ENCODE measurements around the gene ZBTB40.

DNA sequence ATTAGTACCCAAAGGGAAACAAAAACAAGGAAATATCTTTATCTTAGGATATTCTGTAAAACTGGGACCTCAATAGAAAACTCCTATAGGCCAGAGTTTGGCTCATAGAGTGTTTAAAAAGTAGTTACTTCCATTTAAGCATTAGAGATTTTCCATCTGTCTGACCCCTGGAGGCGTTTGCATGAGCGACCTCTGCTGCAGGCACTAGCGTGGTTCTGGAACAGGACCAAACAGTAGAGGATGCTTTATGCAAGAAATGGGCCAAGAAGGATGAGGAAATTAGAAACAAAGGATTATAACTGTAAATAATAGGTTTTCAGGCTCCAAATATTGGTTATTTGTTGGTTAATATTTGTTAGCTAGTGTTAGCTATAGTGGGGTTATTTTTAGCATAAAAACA lies 5.7 kb downstream of the ZBTB40 start:
- TF ChIP-seq CTCF (IDR thresholded peaks at IDR 0.05) (no peak), YY1 (IDR thresholded peaks at IDR 0.05; ENCODE audit: low read depth) (no peak), POLR2AphosphoS5 (IDR thresholded peaks at IDR 0.05; ENCODE audit: low read depth, low read length) (no peak), GABPA (IDR thresholded peaks at IDR 0.05; ENCODE audit: low read depth) (no peak), RXRA (IDR thresholded peaks at IDR 0.05; ENCODE audit: borderline replicate concordance, low read depth) (no peak), CHD2 (IDR thresholded peaks at IDR 0.05; ENCODE audit: low read length, partially characterized antibody) (no peak), TEAD4 (IDR thresholded peaks at IDR 0.05; ENCODE audit: borderline replicate concordance, insufficient read depth) (no peak), NFIC (IDR thresholded peaks at IDR 0.05; ENCODE audit: borderline replicate concordance) (no peak)
